GM12878 (cell line): ENCODE results near the gene CPNE5.

Experiments
- BMI1 ChIP-seq: fragments of 450-650 bp; IDR thresholded peaks from 2 replicates; pipeline ENCODE4 v1.6.1; 2016; ENCODE audit warnings: mild to moderate bottlenecking, moderate library complexity, borderline replicate concordance
- BRCA1 ChIP-seq: IDR thresholded peaks from 2 replicates; pipeline ENCODE4 v1.6.1; 2011; ENCODE audit warnings: low read depth, low read length, improper control_type of control experiment
- CEBPB ChIP-seq, 2 experiments: fragments of 150-350 bp in 1 of 2; IDR thresholded peaks; 2 replicates each; pipeline ENCODE4 v1.6.1; 2012 to 2014; ENCODE audit warnings: low read depth in 2 of 2, low read length in 2 of 2, borderline replicate concordance in 1 of 2, inconsistent platforms in 1 of 2
- CREM ChIP-seq: IDR thresholded peaks from 2 replicates; pipeline ENCODE4 v1.6.1; 2014; ENCODE audit warnings: antibody characterized with exemption, low read depth
- EP300 ChIP-seq, 2 experiments: fragments of 150-350 bp in 1 of 2; IDR thresholded peaks; 2 replicates each; pipeline ENCODE4 v1.6.1; 2011 to 2012; ENCODE audit warnings: low read depth in 2 of 2, low read length in 2 of 2, borderline replicate concordance in 1 of 2, improper control_type of control experiment in 1 of 2, inconsistent platforms in 1 of 2; ENCODE audit not compliant: control insufficient read depth in 1 of 2
- EZH2 ChIP-seq: IDR thresholded peaks from 2 replicates; pipeline ENCODE4 v1.6.1; 2012; ENCODE audit warnings: low read depth, mild to moderate bottlenecking, control low read depth, inconsistent platforms, low read length, borderline replicate concordance; ENCODE audit not compliant: control insufficient read depth
- KDM1A ChIP-seq: fragments of 200-600 bp; sonication (generic); IDR thresholded peaks from 2 replicates; pipeline ENCODE4 v1.6.1; 2016; ENCODE audit warnings: borderline replicate concordance
- PML ChIP-seq: IDR thresholded peaks from 2 replicates; pipeline ENCODE4 v1.6.1; 2012; ENCODE audit warnings: low read length, inconsistent platforms
- POLR2A ChIP-seq: IDR thresholded peaks from 2 replicates; pipeline ENCODE4 v1.6.1; 2011; ENCODE audit warnings: low read depth, mild to moderate bottlenecking, low read length
- RFX5 ChIP-seq: IDR thresholded peaks from 2 replicates; pipeline ENCODE4 v1.6.1; 2011; ENCODE audit warnings: low read depth, low read length, improper control_type of control experiment
- SIX5 ChIP-seq: IDR thresholded peaks from 2 replicates; pipeline ENCODE4 v1.6.1; 2011; ENCODE audit warnings: mild to moderate bottlenecking, low read depth, low read length, moderate library complexity; ENCODE audit not compliant: severe bottlenecking
- SP1 ChIP-seq: IDR thresholded peaks from one replicate; pipeline ENCODE4 v1.6.1; 2011; ENCODE audit warnings: low read depth, low read length
- WRNIP1 ChIP-seq: IDR thresholded peaks from 2 replicates; pipeline ENCODE4 v1.6.1; 2011; ENCODE audit warnings: low read depth, low read length, improper control_type of control experiment, borderline replicate concordance
- TF ChIP-seq, protein P1 (sequence below), 3 experiments: IDR thresholded peaks in 2 of 3; conservative IDR thresholded peaks in 1 of 3; 2 replicates each; pipeline ENCODE4 v1.5.1; 2011; ENCODE audit warnings: low read depth in 3 of 3, low read length in 3 of 3, mild to moderate bottlenecking in 3 of 3, control low read depth in 2 of 3, moderate library complexity in 2 of 3, inconsistent platforms in 1 of 3, mixed read lengths in 1 of 3; ENCODE audit not compliant: control insufficient read depth in 2 of 3, insufficient read depth in 1 of 3; ENCODE audit errors: extremely low read depth in 1 of 3

DNA sequence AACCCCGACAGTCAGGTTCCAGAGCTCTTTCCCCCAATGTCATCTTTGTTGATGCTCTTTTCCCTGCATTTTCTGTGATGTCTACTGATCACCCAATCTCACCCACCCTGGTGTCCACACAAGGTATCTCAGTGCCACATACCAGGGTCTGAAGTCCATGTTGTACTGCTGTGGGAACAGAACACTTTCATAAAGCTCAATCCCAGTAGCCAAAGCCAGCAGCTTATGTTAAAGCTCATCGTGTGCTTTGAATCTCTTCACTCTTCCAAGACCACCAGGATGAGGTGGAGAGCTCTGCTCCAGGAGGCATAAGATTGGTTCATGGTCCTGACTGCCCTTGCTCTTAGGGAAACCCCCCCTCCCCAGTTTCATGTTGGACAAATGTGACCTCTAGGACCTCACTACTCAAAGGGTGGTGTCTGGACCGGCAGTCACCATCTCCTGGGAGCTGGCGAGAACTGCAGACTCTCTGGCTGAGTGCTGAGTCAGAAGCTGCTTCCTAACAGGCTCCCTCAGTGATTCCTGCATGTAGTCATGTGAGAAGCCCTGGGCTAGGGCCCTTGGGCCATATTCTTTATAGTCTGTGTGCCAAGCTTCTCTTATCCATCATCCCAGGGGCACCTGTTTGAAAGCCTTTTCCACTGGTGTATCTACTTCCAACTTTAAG lies 13.4 kb upstream of the CPNE5 start:
- TF ChIP-seq, protein P1, sequence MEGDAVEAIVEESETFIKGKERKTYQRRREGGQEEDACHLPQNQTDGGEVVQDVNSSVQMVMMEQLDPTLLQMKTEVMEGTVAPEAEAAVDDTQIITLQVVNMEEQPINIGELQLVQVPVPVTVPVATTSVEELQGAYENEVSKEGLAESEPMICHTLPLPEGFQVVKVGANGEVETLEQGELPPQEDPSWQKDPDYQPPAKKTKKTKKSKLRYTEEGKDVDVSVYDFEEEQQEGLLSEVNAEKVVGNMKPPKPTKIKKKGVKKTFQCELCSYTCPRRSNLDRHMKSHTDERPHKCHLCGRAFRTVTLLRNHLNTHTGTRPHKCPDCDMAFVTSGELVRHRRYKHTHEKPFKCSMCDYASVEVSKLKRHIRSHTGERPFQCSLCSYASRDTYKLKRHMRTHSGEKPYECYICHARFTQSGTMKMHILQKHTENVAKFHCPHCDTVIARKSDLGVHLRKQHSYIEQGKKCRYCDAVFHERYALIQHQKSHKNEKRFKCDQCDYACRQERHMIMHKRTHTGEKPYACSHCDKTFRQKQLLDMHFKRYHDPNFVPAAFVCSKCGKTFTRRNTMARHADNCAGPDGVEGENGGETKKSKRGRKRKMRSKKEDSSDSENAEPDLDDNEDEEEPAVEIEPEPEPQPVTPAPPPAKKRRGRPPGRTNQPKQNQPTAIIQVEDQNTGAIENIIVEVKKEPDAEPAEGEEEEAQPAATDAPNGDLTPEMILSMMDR (IDR thresholded peaks at IDR 0.05 in 2 of 3, conservative IDR thresholded peaks at IDR 0.05 in 1 of 3; ENCODE audit: control insufficient read depth in 2 of 3, extremely low read depth in 1 of 3, insufficient read depth in 1 of 3, low read depth in 3 of 3, low read length in 3 of 3) = no peak
- no peak for TF ChIP-seq CEBPB (IDR thresholded peaks at IDR 0.05; ENCODE audit: borderline replicate concordance in 1 of 2, low read depth in 2 of 2, low read length in 2 of 2)
- TF ChIP-seq SIX5 = no peak
- TF ChIP-seq EZH2 = no peak
- no peak for TF ChIP-seq BMI1
- TF ChIP-seq RFX5 = no peak
- TF ChIP-seq PML = no peak
- no peak for TF ChIP-seq WRNIP1
- TF ChIP-seq EP300 (IDR thresholded peaks at IDR 0.05; ENCODE audit: borderline replicate concordance in 1 of 2, control insufficient read depth in 1 of 2, low read depth in 2 of 2, low read length in 2 of 2) = no peak
- no peak for TF ChIP-seq BRCA1
- no peak for TF ChIP-seq POLR2A
- TF ChIP-seq KDM1A = no peak
- no peak for TF ChIP-seq CREM
- TF ChIP-seq SP1 = no peak
